ENCODE measurements around the gene HOXA11. TPM values are rescaled to one million over a fixed set of nuclear protein-coding genes. Genes with fewer than 3 reads are reported as not detected.

The HOXA11 gene
- polyA plus RNA-seq, 1 of the 3 experiments (the other 2 are of a cell fraction), result not detected

DNA sequence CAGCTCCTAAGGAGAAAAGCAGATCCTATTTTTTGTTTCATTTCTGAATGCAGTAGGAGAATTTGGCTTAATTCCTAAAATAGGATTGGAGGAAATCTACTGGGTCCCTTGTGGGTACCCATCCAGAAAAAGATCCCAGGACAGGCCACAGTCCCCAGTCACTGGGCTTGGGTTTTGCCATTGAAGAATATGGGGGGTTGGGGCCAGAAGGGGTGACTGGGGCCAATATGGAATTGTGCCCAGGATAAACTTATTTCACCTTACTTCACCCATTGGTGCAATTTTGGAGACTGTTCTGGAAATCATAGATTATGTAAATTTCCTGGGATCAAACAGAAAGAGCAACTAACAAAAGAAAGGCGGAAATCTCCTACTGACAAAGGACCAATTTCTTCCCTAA is 46.6 kb downstream of the HOXA11 start:
- TF ChIP-seq, protein P1, sequence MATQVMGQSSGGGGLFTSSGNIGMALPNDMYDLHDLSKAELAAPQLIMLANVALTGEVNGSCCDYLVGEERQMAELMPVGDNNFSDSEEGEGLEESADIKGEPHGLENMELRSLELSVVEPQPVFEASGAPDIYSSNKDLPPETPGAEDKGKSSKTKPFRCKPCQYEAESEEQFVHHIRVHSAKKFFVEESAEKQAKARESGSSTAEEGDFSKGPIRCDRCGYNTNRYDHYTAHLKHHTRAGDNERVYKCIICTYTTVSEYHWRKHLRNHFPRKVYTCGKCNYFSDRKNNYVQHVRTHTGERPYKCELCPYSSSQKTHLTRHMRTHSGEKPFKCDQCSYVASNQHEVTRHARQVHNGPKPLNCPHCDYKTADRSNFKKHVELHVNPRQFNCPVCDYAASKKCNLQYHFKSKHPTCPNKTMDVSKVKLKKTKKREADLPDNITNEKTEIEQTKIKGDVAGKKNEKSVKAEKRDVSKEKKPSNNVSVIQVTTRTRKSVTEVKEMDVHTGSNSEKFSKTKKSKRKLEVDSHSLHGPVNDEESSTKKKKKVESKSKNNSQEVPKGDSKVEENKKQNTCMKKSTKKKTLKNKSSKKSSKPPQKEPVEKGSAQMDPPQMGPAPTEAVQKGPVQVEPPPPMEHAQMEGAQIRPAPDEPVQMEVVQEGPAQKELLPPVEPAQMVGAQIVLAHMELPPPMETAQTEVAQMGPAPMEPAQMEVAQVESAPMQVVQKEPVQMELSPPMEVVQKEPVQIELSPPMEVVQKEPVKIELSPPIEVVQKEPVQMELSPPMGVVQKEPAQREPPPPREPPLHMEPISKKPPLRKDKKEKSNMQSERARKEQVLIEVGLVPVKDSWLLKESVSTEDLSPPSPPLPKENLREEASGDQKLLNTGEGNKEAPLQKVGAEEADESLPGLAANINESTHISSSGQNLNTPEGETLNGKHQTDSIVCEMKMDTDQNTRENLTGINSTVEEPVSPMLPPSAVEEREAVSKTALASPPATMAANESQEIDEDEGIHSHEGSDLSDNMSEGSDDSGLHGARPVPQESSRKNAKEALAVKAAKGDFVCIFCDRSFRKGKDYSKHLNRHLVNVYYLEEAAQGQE (IDR thresholded peaks at IDR 0.05; ENCODE audit: low read depth, low read length), result no peak
- no peak for TF ChIP-seq YY1 (IDR thresholded peaks at IDR 0.05; ENCODE audit: low read depth)
- TF ChIP-seq, protein P2, sequence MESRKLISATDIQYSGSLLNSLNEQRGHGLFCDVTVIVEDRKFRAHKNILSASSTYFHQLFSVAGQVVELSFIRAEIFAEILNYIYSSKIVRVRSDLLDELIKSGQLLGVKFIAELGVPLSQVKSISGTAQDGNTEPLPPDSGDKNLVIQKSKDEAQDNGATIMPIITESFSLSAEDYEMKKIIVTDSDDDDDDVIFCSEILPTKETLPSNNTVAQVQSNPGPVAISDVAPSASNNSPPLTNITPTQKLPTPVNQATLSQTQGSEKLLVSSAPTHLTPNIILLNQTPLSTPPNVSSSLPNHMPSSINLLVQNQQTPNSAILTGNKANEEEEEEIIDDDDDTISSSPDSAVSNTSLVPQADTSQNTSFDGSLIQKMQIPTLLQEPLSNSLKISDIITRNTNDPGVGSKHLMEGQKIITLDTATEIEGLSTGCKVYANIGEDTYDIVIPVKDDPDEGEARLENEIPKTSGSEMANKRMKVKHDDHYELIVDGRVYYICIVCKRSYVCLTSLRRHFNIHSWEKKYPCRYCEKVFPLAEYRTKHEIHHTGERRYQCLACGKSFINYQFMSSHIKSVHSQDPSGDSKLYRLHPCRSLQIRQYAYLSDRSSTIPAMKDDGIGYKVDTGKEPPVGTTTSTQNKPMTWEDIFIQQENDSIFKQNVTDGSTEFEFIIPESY (IDR thresholded peaks at IDR 0.05; ENCODE audit: borderline replicate concordance, low read depth), result no peak
- TF ChIP-seq MEF2A (IDR thresholded peaks at IDR 0.05; ENCODE audit: borderline replicate concordance, low read depth), result no peak
- TF ChIP-seq, protein P3, sequence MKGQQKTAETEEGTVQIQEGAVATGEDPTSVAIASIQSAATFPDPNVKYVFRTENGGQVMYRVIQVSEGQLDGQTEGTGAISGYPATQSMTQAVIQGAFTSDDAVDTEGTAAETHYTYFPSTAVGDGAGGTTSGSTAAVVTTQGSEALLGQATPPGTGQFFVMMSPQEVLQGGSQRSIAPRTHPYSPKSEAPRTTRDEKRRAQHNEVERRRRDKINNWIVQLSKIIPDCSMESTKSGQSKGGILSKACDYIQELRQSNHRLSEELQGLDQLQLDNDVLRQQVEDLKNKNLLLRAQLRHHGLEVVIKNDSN (IDR thresholded peaks at IDR 0.05; ENCODE audit: borderline replicate concordance, low read depth), result no peak
- TF ChIP-seq, protein P4, sequence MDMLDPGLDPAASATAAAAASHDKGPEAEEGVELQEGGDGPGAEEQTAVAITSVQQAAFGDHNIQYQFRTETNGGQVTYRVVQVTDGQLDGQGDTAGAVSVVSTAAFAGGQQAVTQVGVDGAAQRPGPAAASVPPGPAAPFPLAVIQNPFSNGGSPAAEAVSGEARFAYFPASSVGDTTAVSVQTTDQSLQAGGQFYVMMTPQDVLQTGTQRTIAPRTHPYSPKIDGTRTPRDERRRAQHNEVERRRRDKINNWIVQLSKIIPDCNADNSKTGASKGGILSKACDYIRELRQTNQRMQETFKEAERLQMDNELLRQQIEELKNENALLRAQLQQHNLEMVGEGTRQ (IDR thresholded peaks at IDR 0.05; ENCODE audit: borderline replicate concordance, low read depth, low read length), result no peak
- TF ChIP-seq EP300 (IDR thresholded peaks at IDR 0.05; ENCODE audit: borderline replicate concordance in 1 of 2, low read depth in 1 of 2, low read length in 1 of 2), result no peak
- no peak for TF ChIP-seq RAD21 (IDR thresholded peaks at IDR 0.05; ENCODE audit: low read length)
- Histone ChIP-seq H3F3A (replicated peaks; ENCODE audit: insufficient read depth) (no peaks in the 10 kb centered on the region), H3K36me3 (replicated peaks in 1 of 2; ENCODE audit: control insufficient read depth in 1 of 2, insufficient read depth in 2 of 2, low read length in 1 of 2) (no peaks in the 10 kb centered on the region), H3K4me1 (ENCODE audit: control insufficient read depth in 1 of 2, insufficient read depth in 2 of 2, low read depth in 1 of 2, low read length in 1 of 2) (peaks cover 3 to 5% of the 10 kb centered on the region in 2 experiments; a peak in 1 of 4 replicates), H3K9me2 (no peaks in the 10 kb centered on the region), H3K9ac (no peak overlapping the region), H3K4me2 (no peak overlapping the region), H3K79me2 (ENCODE audit: insufficient read depth) (no peaks in the 10 kb centered on the region), H3K27ac (ENCODE audit: low read depth in 2 of 2, low read length in 1 of 2) (no peak overlapping the region), H3K9me3 (no peaks in the 10 kb centered on the region), H4K20me1 (ENCODE audit: insufficient read depth) (no peaks in the 10 kb centered on the region), H3K27me3 (ENCODE audit: insufficient read depth) (peaks cover 100% of the 10 kb centered on the region), H2AFZ (ENCODE audit: low read depth) (no peak overlapping the region), H3K4me3 (ENCODE audit: low read depth in 2 of 2, low read length in 1 of 2) (no peak overlapping the region)
- 28% methylated on average over 1 of the region's 1 CpG for WGBS (ENCODE audit: low lambda C conversion rate)
- CTCF ChIA-PET, result no interaction called here
- no peak for DNase-seq
- POLR2A ChIA-PET, result no interaction called here
